GM21423 (cell line): Measurements from ENCODE around the gene USP17L26.
"Not testable (repeated sequence)": the region's sequence is repeated elsewhere in the genome, so short reads cannot be mapped to it uniquely, and the experiment has no call there.

Source experiments
- ATAC-seq: cut with Tn5 transposase; IDR thresholded peaks from one replicate; pipeline ENCODE4 v1.9.1; 2021; ENCODE audit warnings: mild to moderate bottlenecking, moderate library complexity; ENCODE audit not compliant: unreplicated experiment

Gene USP17L26

GRCh38 chr4:9334358-9334757 lies at the start of gene USP17L26:
Gene USP17L26, plus strand, starts transcription at chr4:9334658. Its CDS starts 0 bp downstream, at chr4:9334658.
- not testable (repeated sequence) for ATAC-seq

- not testable (repeated sequence) for ATAC-seq
These were observed 10.3 kb upstream of the USP17L26 start for GRCh38 chr4:9324191-9324590.

GRCh38 chr4:9324865-9325264 lies 9.6 kb upstream of the USP17L26 start, which contains the start of gene USP17L24:
Gene USP17L24, plus strand, starts transcription at chr4:9325165. Its CDS starts 0 bp downstream, at chr4:9325165.
- not testable (repeated sequence) for ATAC-seq

- ATAC-seq = not testable (repeated sequence)
These were observed 4.8 kb upstream of the USP17L26 start, which contains the start of gene USP17L25 for GRCh38 chr4:9329611-9330010. Gene USP17L25, plus strand, starts transcription at chr4:9329911. Its CDS starts 0 bp downstream, at chr4:9329911.

- ATAC-seq = not testable (repeated sequence)
These were observed 4.6 kb downstream of the USP17L26 start, which contains the start of gene USP17L5 for GRCh38 chr4:9339103-9339502. Gene USP17L5, plus strand, starts transcription at chr4:9339403. Its CDS starts 0 bp downstream, at chr4:9339403.

- ATAC-seq = not testable (repeated sequence)
These were observed 9.4 kb downstream of the USP17L26 start, which contains the start of gene USP17L27 for GRCh38 chr4:9343848-9344247. Gene USP17L27, plus strand, starts transcription at chr4:9344148. Its CDS starts 0 bp downstream, at chr4:9344148.

GRCh38 chr4:9348593-9348992 lies 14.1 kb downstream of the USP17L26 start, which contains the start of gene USP17L28:
Gene USP17L28, plus strand, starts transcription at chr4:9348893. Its CDS starts 0 bp downstream, at chr4:9348893.
- not testable (repeated sequence) for ATAC-seq

GRCh38 chr4:9350866-9351265 lies 16.4 kb downstream of the USP17L26 start:
- not testable (repeated sequence) for ATAC-seq

- not testable (repeated sequence) for ATAC-seq
These were observed 18.9 kb downstream of the USP17L26 start, which contains the start of gene USP17L29 for GRCh38 chr4:9353338-9353737. Gene USP17L29, plus strand, starts transcription at chr4:9353638. Its CDS starts 0 bp downstream, at chr4:9353638.

GRCh38 chr4:9362829-9363228 lies 28.4 kb downstream of the USP17L26 start, which contains the start of gene USP17L30:
Gene USP17L30, plus strand, starts transcription at chr4:9363129. Its CDS starts 0 bp downstream, at chr4:9363129.
- not testable (repeated sequence) for ATAC-seq

- not testable (repeated sequence) for ATAC-seq
These were observed 45.4 kb downstream of the USP17L26 start for GRCh38 chr4:9379881-9380280.

- not testable (repeated sequence) for ATAC-seq
These were observed 46.6 kb downstream of the USP17L26 start for GRCh38 chr4:9381012-9381534.

- no peak for ATAC-seq
These were observed 49.7 kb downstream of the USP17L26 start for GRCh38 chr4:9384126-9384525.
